CD14-positive monocyte (primary cell): ENCODE data around the gene BBS9. TPM values are rescaled to one million over a fixed set of nuclear protein-coding genes. Genes with fewer than 3 reads are reported as not detected.

Source experiments
- DNase-seq, 3 donors: peaks; one replicate each; pipeline ENCODE4 v3.0.0-alpha.2; 2011 to 2022
- H2AFZ ChIP-seq: 2 replicates; pipeline ENCODE4 v1.6.0; 2012; ENCODE audit warnings: mild to moderate bottlenecking, low read depth, low read length, inconsistent platforms; ENCODE audit not compliant: insufficient read depth, poor library complexity, severe bottlenecking
- H3K27ac ChIP-seq, 2 donors: 1 replicate in 1 of 2; 2 replicates in 1 of 2; pipeline ENCODE4 v1.5.1; 2012 to 2013; ENCODE audit warnings: low read length in 2 of 2, control low read depth in 1 of 2, inconsistent platforms in 1 of 2, low read depth in 1 of 2, mild to moderate bottlenecking in 1 of 2
- H3K27me3 ChIP-seq, 2 donors: one replicate each; pipeline versions ENCODE4 v1.6.0 to v1.6.1; 2011 to 2013; ENCODE audit warnings: low read length in 2 of 2; ENCODE audit not compliant: control insufficient read depth in 2 of 2, insufficient read depth in 2 of 2
- H3K36me3 ChIP-seq, 2 donors: replicated peaks in 1 of 2; 1 replicate in 1 of 2; 2 replicates in 1 of 2; pipeline versions ENCODE4 v1.5.1 to v1.6.1; 2012 to 2013; ENCODE audit warnings: low read length in 2 of 2, control low read depth in 1 of 2, inconsistent platforms in 1 of 2, mild to moderate bottlenecking in 1 of 2; ENCODE audit not compliant: insufficient read depth in 2 of 2, control insufficient read depth in 1 of 2
- H3K4me1 ChIP-seq, 2 donors: 1 replicate in 1 of 2; 2 replicates in 1 of 2; pipeline versions ENCODE4 v1.5.1 to v1.6.1; 2012 to 2013; ENCODE audit warnings: low read length in 2 of 2, control low read depth in 1 of 2, inconsistent platforms in 1 of 2, mild to moderate bottlenecking in 1 of 2, moderate library complexity in 1 of 2; ENCODE audit not compliant: insufficient read depth in 2 of 2, control insufficient read depth in 1 of 2
- H3K4me2 ChIP-seq: replicated peaks from 2 replicates; pipeline ENCODE3; 2012; ENCODE audit warnings: low read length, moderate library complexity, mild to moderate bottlenecking; ENCODE audit not compliant: poor library complexity, severe bottlenecking; ENCODE audit errors: extremely low read depth
- H3K4me3 ChIP-seq, 3 experiments: fragments of 200-600 bp in 1 of 3; sonication (generic) in 1 of 3; replicated peaks in 1 of 3; 1 replicate in 2 of 3; 2 replicates in 1 of 3; pipeline ENCODE4 v1.5.1; 2011 to 2013; ENCODE audit warnings: low read length in 3 of 3, mild to moderate bottlenecking in 3 of 3, control low read depth in 2 of 3, low read depth in 2 of 3, inconsistent platforms in 1 of 3, moderate library complexity in 1 of 3
- H3K79me2 ChIP-seq: 2 replicates; pipeline ENCODE4 v1.6.0; 2012; ENCODE audit warnings: mild to moderate bottlenecking, control low read depth, inconsistent platforms, low read length, moderate library complexity; ENCODE audit not compliant: insufficient read depth
- H3K9ac ChIP-seq: 2 replicates; pipeline ENCODE4 v1.6.0; 2017; ENCODE audit warnings: low read length, mild to moderate bottlenecking; ENCODE audit not compliant: insufficient read depth, poor library complexity, severe bottlenecking
- H3K9me3 ChIP-seq, 2 donors: replicated peaks in 1 of 2; 1 replicate in 1 of 2; 2 replicates in 1 of 2; pipeline versions ENCODE4 v1.5.1 to v1.6.1; 2012 to 2013; ENCODE audit warnings: low read length in 2 of 2, control low read depth in 1 of 2; ENCODE audit not compliant: control insufficient read depth in 1 of 2, insufficient read depth in 1 of 2
- H4K20me1 ChIP-seq: 2 replicates; pipeline ENCODE4 v1.6.0; 2012; ENCODE audit warnings: mild to moderate bottlenecking, low read length, control low read depth, moderate library complexity; ENCODE audit not compliant: insufficient read depth
- H3K27ac Mint-ChIP-seq, 7 donors: one replicate each; pipeline ENCODE4 v1.8.0; 2020; ENCODE audit warnings: mild to moderate bottlenecking in 7 of 7, mixed read lengths in 7 of 7, moderate library complexity in 6 of 7, inconsistent platforms in 2 of 7
- H3K27me3 Mint-ChIP-seq, 3 donors: one replicate each; pipeline ENCODE4 v1.8.0; 2021 to 2022; ENCODE audit warnings: low read depth in 3 of 3, mild to moderate bottlenecking in 3 of 3, mixed read lengths in 3 of 3, moderate library complexity in 3 of 3, inconsistent platforms in 1 of 3
- H3K36me3 Mint-ChIP-seq, 2 donors: one replicate each; pipeline ENCODE4 v1.8.0; 2020; ENCODE audit warnings: mixed read lengths in 2 of 2, inconsistent platforms in 1 of 2, mild to moderate bottlenecking in 1 of 2
- H3K4me1 Mint-ChIP-seq: one replicate; pipeline ENCODE4 v1.8.0; 2020; ENCODE audit warnings: mild to moderate bottlenecking, mixed read lengths
- H3K4me3 Mint-ChIP-seq, 2 donors: one replicate each; pipeline ENCODE4 v1.8.0; 2020; ENCODE audit warnings: mild to moderate bottlenecking in 2 of 2, mixed read lengths in 2 of 2, moderate library complexity in 1 of 2
- H3K9me3 Mint-ChIP-seq, 7 donors: one replicate each; pipeline ENCODE4 v1.8.0; 2020 to 2022; ENCODE audit warnings: mixed read lengths in 7 of 7, mild to moderate bottlenecking in 6 of 7, moderate library complexity in 6 of 7, inconsistent platforms in 2 of 7
- WGBS: methylation state at CpG from one replicate; pipeline ENCODE4 v1.1.5; 2013; ENCODE audit warnings: missing lambda C conversion rate; ENCODE audit not compliant: insufficient coverage; 5-methylcytosine and 5-hydroxymethylcytosine counted together
- intact Hi-C, 2 donors: fragments of 100-400 bp; cut with micrococcal nuclease; formaldehyde crosslinking; loops; one replicate each; pipeline versions ENCODE4 v1.15.0 to v1.15.1; 2023
- polyA plus RNA-seq, 3 donors: library from polyadenylated mRNA; depleted of rRNA in 1 of 3; unstranded in 2 of 3; stranded (reverse) in 1 of 3; fragments of 300-500 nt in 2 of 3; fragments of >200 nt in 1 of 3; fragmentation: Illumina TruSeq in 2 of 3; gene quantifications; 1 replicate in 2 of 3; 2 replicates in 1 of 3; pipeline ENCODE4 v1.2.3, GENCODE V29; 2012 to 2021
- TF ChIP-seq, protein P1 (sequence below): fragments of 200-600 bp; IDR thresholded peaks from one replicate; pipeline ENCODE4 v1.8.0; 2022; ENCODE audit warnings: antibody characterized with exemption, mild to moderate bottlenecking

The BBS9 gene
- polyA plus RNA-seq, 3 donors = 4.9 to 7.5 (median 6.8) TPM

DNA sequence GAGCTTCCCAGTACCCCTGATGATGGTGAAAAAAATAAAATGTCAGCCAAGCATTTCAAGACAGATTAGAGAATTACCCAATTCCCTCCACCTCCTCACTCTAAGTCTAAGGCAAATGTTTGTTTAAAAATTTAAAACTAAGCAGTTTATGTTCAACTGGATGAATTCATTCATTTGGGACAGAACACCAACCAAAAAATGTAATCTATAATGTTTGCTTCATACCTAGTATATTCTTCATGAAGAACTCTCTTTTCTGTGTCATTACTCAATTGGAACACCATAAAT lies 450.3 kb downstream of the BBS9 start:
- H3K9ac ChIP-seq = no peak overlapping the region
- Mint-ChIP-seq H3K27ac (no peak overlapping the region), H3K36me3 (no peaks in the 10 kb centered on the region)

GRCh38 chr7:33581236-33581635 lies 451.9 kb downstream of the BBS9 start:
- H3K27ac Mint-ChIP-seq = no peak overlapping the region
- H3K4me1 Mint-ChIP-seq = no peaks in the 10 kb centered on the region
- H3K27me3 Mint-ChIP-seq = peaks cover 0 to 2% (median 0%) of the 10 kb centered on the region in 3 donors
- Histone ChIP-seq H3K9ac (no peak overlapping the region), H3K79me2 (no peaks in the 10 kb centered on the region), H3K36me3 (no peaks in the 10 kb centered on the region), H3K4me1 (no peaks in the 10 kb centered on the region), H3K4me3 (no peak overlapping the region), H2AFZ (no peak overlapping the region), H4K20me1 (no peaks in the 10 kb centered on the region), H3K4me2 (no peak overlapping the region), H3K27me3 (no peaks in the 10 kb centered on the region), H3K27ac (no peak overlapping the region), H3K9me3 (no peaks in the 10 kb centered on the region)
- no peaks in the 10 kb centered on the region for H3K36me3 Mint-ChIP-seq
- DNase-seq = no peak
- H3K4me3 Mint-ChIP-seq = no peak overlapping the region
- WGBS = 86% methylated on average over 1 of the region's 3 CpGs
- intact Hi-C loops = no loop called here
- TF ChIP-seq, protein P1, sequence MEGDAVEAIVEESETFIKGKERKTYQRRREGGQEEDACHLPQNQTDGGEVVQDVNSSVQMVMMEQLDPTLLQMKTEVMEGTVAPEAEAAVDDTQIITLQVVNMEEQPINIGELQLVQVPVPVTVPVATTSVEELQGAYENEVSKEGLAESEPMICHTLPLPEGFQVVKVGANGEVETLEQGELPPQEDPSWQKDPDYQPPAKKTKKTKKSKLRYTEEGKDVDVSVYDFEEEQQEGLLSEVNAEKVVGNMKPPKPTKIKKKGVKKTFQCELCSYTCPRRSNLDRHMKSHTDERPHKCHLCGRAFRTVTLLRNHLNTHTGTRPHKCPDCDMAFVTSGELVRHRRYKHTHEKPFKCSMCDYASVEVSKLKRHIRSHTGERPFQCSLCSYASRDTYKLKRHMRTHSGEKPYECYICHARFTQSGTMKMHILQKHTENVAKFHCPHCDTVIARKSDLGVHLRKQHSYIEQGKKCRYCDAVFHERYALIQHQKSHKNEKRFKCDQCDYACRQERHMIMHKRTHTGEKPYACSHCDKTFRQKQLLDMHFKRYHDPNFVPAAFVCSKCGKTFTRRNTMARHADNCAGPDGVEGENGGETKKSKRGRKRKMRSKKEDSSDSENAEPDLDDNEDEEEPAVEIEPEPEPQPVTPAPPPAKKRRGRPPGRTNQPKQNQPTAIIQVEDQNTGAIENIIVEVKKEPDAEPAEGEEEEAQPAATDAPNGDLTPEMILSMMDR = no peak
- H3K9me3 Mint-ChIP-seq = peaks cover 2 to 6% (median 4%) of the 10 kb centered on the region in 7 donors

More for the DNA sequence above, 450.3 kb downstream of the BBS9 start:
- no peaks in the 10 kb centered on the region for H3K27me3 ChIP-seq
- Mint-ChIP-seq H3K4me3 (no peak overlapping the region), H3K27me3 (peaks cover 0 to 2% (median 0%) of the 10 kb centered on the region in 3 donors), H3K9me3 (peaks cover 2 to 11% (median 4%) of the 10 kb centered on the region in 7 donors), H3K4me1 (no peaks in the 10 kb centered on the region)
- H3K4me3 ChIP-seq = no peak overlapping the region
- H3K9me3 ChIP-seq = no peaks in the 10 kb centered on the region
- no peaks in the 10 kb centered on the region for H3K4me1 ChIP-seq
- TF ChIP-seq, protein P1 = no peak
- H4K20me1 ChIP-seq = no peaks in the 10 kb centered on the region
- H3K36me3 ChIP-seq = no peaks in the 10 kb centered on the region
- DNase-seq = no peak
- no peak overlapping the region for H3K27ac ChIP-seq
- no peaks in the 10 kb centered on the region for H3K79me2 ChIP-seq
- no peak overlapping the region for H3K4me2 ChIP-seq
- intact Hi-C loops = no loop called here
- H2AFZ ChIP-seq = no peak overlapping the region
